GM23338 (cell line): Measurements from ENCODE around the gene ODAPH. TPM values are rescaled to one million over a fixed set of nuclear protein-coding genes. Genes with fewer than 3 reads are reported as not detected.

Source experiments
- ATAC-seq: fragments of 200-7000 bp; cut with Tn5 transposase; 3 replicates; pipeline ENCODE4 v1.9.1; 2020
- DNase-seq: peaks from one replicate; pipeline ENCODE4 v3.0.0-alpha.2; 2015; ENCODE audit warnings: low spot score
- H2AFZ ChIP-seq: fragments of 200-600 bp; sonication (generic); 2 replicates; pipeline ENCODE4 v1.8.0; 2016; ENCODE audit warnings: antibody characterized with exemption, mild to moderate bottlenecking, moderate library complexity
- H3F3A ChIP-seq: fragments of 200-600 bp; sonication (generic); replicated peaks from 2 replicates; pipeline ENCODE4 v1.8.0; 2017; ENCODE audit warnings: antibody characterized with exemption, mixed run types, low read depth
- H3K27ac ChIP-seq: fragments of 200-600 bp; sonication (generic); 2 replicates; pipeline ENCODE4 v1.6.1; 2016; ENCODE audit warnings: low read depth
- H3K27me3 ChIP-seq: fragments of 200-600 bp; sonication (generic); 2 replicates; pipeline ENCODE4 v1.8.0; 2016; ENCODE audit warnings: mild to moderate bottlenecking, mixed run types, moderate library complexity; ENCODE audit not compliant: insufficient read depth
- H3K36me3 ChIP-seq: fragments of 200-600 bp; sonication (generic); 2 replicates; pipeline ENCODE4 v1.8.0; 2016; ENCODE audit warnings: mild to moderate bottlenecking; ENCODE audit not compliant: insufficient read depth
- H3K4me1 ChIP-seq: fragments of 200-600 bp; sonication (generic); 2 replicates; pipeline ENCODE4 v1.8.0; 2016; ENCODE audit warnings: mild to moderate bottlenecking, moderate library complexity; ENCODE audit not compliant: insufficient read depth
- H3K4me2 ChIP-seq: fragments of 200-600 bp; sonication (generic); 2 replicates; pipeline ENCODE4 v1.7.1; 2017; ENCODE audit warnings: mixed run types
- H3K4me3 ChIP-seq: fragments of 200-600 bp; sonication (generic); 2 replicates; pipeline ENCODE4 v1.6.1; 2016; ENCODE audit warnings: mixed run types
- H3K79me2 ChIP-seq: fragments of 200-600 bp; sonication (generic); replicated peaks from 2 replicates; pipeline ENCODE4 v1.8.0; 2017; ENCODE audit warnings: mild to moderate bottlenecking; ENCODE audit not compliant: insufficient read depth
- H3K9me2 ChIP-seq: fragments of 200-600 bp; sonication (generic); 2 replicates; pipeline ENCODE4 v1.8.0; 2017; ENCODE audit not compliant: insufficient read depth
- H4K20me1 ChIP-seq: fragments of 200-600 bp; sonication (generic); replicated peaks from 2 replicates; pipeline ENCODE4 v1.8.0; 2017; ENCODE audit warnings: mild to moderate bottlenecking; ENCODE audit not compliant: insufficient read depth
- H3K27ac Mint-ChIP-seq: 2 replicates; pipeline ENCODE4 v1.8.0; 2020; ENCODE audit warnings: inconsistent platforms, mild to moderate bottlenecking, moderate library complexity, mixed read lengths
- H3K27me3 Mint-ChIP-seq: 3 replicates; pipeline ENCODE4 v1.8.0; 2022; ENCODE audit warnings: low read depth, mild to moderate bottlenecking, moderate library complexity, mixed read lengths, inconsistent platforms; ENCODE audit not compliant: insufficient read depth, poor library complexity
- H3K36me3 Mint-ChIP-seq: 3 replicates; pipeline ENCODE4 v1.8.0; 2021; ENCODE audit warnings: low read depth, mild to moderate bottlenecking, inconsistent platforms, moderate library complexity, mixed read lengths
- H3K4me1 Mint-ChIP-seq: 3 replicates; pipeline ENCODE4 v1.8.0; 2020; ENCODE audit warnings: mild to moderate bottlenecking, inconsistent platforms, mixed read lengths
- H3K4me3 Mint-ChIP-seq: 3 replicates; pipeline ENCODE4 v1.8.0; 2021; ENCODE audit warnings: moderate library complexity, mild to moderate bottlenecking, inconsistent platforms, mixed read lengths
- H3K9me3 Mint-ChIP-seq: 3 replicates; pipeline ENCODE4 v1.8.0; 2020; ENCODE audit warnings: moderate library complexity, mild to moderate bottlenecking, inconsistent platforms, mixed read lengths
- CTCF ChIP-seq, 2 experiments: fragments of 200-600 bp in 1 of 2; sonication (generic) in 1 of 2; conservative IDR thresholded peaks; 2 replicates each; pipeline versions ENCODE4 v1.5.1 to v1.6.1; 2016 to 2017; ENCODE audit warnings: antibody characterized with exemption in 2 of 2, low read depth in 2 of 2, mild to moderate bottlenecking in 2 of 2, moderate library complexity in 1 of 2
- ETS1 ChIP-seq: IDR thresholded peaks from 2 replicates; pipeline ENCODE4 v1.6.1; 2016; ENCODE audit warnings: antibody characterized with exemption
- EZH2 ChIP-seq: fragments of 200-600 bp; sonication (generic); IDR thresholded peaks from one replicate; pipeline ENCODE4 v1.8.0; 2017; ENCODE audit warnings: antibody characterized with exemption, mild to moderate bottlenecking, low read depth; ENCODE audit not compliant: unreplicated experiment
- STAT1 ChIP-seq: IDR thresholded peaks from one replicate; pipeline ENCODE4 v1.6.1; 2016; ENCODE audit warnings: antibody characterized with exemption; ENCODE audit not compliant: unreplicated experiment
- ZNF114 ChIP-seq: fragments of 250-450 bp; sonication (Bioruptor Pico); IDR thresholded peaks from 2 replicates; pipeline ENCODE4 v1.5.0; 2020; ENCODE audit warnings: mild to moderate bottlenecking, moderate library complexity
- ZNF331 ChIP-seq: fragments of 250-450 bp; sonication (Bioruptor Pico); IDR thresholded peaks from 2 replicates; pipeline ENCODE4 v1.5.0; 2020; ENCODE audit warnings: low read depth, mild to moderate bottlenecking, moderate library complexity
- ZNF462 ChIP-seq: fragments of 250-450 bp; sonication (Bioruptor Pico); IDR thresholded peaks from 2 replicates; pipeline ENCODE4 v1.5.0; 2020; ENCODE audit warnings: mild to moderate bottlenecking, moderate library complexity
- polyA plus RNA-seq: library from polyadenylated mRNA; unstranded; fragments of >200 nt; fragmentation: Nextera tagmentation; extraction: Ambion mirVana; gene quantifications from 2 replicates; pipeline ENCODE4 v1.2.1, GENCODE V29; 2016
- total RNA-seq: library from RNA; depleted of rRNA; stranded (reverse); fragments of >200 nt; shearing (Covaris generic); gene quantifications from 2 replicates; pipeline ENCODE4 v1.2.3, GENCODE V29; 2014

ODAPH gene
- total and polyA plus RNA-seq, 2 experiments from 2014 or later, result not detected

- H3K27me3 Mint-ChIP-seq, result peaks cover 7% of the 10 kb centered on the region
- H3K36me3 Mint-ChIP-seq, result peaks cover 33% of the 10 kb centered on the region
- H3K9me2 ChIP-seq, result no peaks in the 10 kb centered on the region
- no peaks in the 10 kb centered on the region for H3F3A ChIP-seq
- H4K20me1 ChIP-seq, result peaks cover 15% of the 10 kb centered on the region; the same call in 1 of the 2 replicates
- H3K4me1 Mint-ChIP-seq, result peaks cover 17% of the 10 kb centered on the region
- TF ChIP-seq STAT1, result no peak
- peaks cover 33% of the 10 kb centered on the region for H3K79me2 ChIP-seq
- H3K27me3 ChIP-seq, result no peaks in the 10 kb centered on the region
- peak overlapping the region; percentile 79 for H3K27ac Mint-ChIP-seq
- no peaks in the 10 kb centered on the region; the same call in 2 of the 3 replicates for H3K9me3 Mint-ChIP-seq
- H3K4me2 ChIP-seq, result peak overlapping the region; percentile 97
- H3K27ac ChIP-seq, result peak overlapping the region; percentile 92
- H3K4me1 ChIP-seq, result peaks cover 38% of the 10 kb centered on the region
- H2AFZ ChIP-seq, result peak overlapping the region; percentile 95
- DNase-seq (no peak), ATAC-seq (no peak)
- H3K4me3 Mint-ChIP-seq, result no peak overlapping the region; the same call in 1 of the 3 replicates
- peak overlapping the region; percentile 87 for H3K4me3 ChIP-seq
- peaks cover 18% of the 10 kb centered on the region; the same call in 1 of the 2 replicates for H3K36me3 ChIP-seq
These were observed 40.8 kb upstream of the ODAPH start for GRCh38 chr4:75514949-75515612.

- Histone ChIP-seq H2AFZ (no peak overlapping the region), H3F3A (no peaks in the 10 kb centered on the region), H3K79me2 (peaks cover 22% of the 10 kb centered on the region), H3K9me2 (no peaks in the 10 kb centered on the region), H3K27me3 (no peaks in the 10 kb centered on the region), H3K36me3 (peaks cover 18% of the 10 kb centered on the region; the same call in 1 of the 2 replicates), H4K20me1 (peaks cover 6% of the 10 kb centered on the region; the same call in 1 of the 2 replicates), H3K4me3 (no peak overlapping the region), H3K27ac (no peak overlapping the region), H3K4me1 (peaks cover 32% of the 10 kb centered on the region), H3K4me2 (no peak overlapping the region)
- no peak overlapping the region for H3K27ac Mint-ChIP-seq
- ATAC-seq (no peak), DNase-seq (no peak)
- peaks cover 9% of the 10 kb centered on the region for H3K4me1 Mint-ChIP-seq
- no peak overlapping the region for H3K4me3 Mint-ChIP-seq
- peaks cover 7% of the 10 kb centered on the region for H3K27me3 Mint-ChIP-seq
- H3K9me3 Mint-ChIP-seq, result no peaks in the 10 kb centered on the region; the same call in 2 of the 3 replicates
- peaks cover 31% of the 10 kb centered on the region for H3K36me3 Mint-ChIP-seq
- TF ChIP-seq ZNF462 (CRISPR knock-in tag) (no peak), ZNF331 (no peak), ZNF114 (CRISPR knock-in tag) (no peak), ETS1 (no peak), CTCF (conservative IDR thresholded peaks at IDR 0.05; ENCODE audit: low read depth in 2 of 2) (no peak), EZH2 (no peak), STAT1 (no peak)
These were observed 39.7 kb upstream of the ODAPH start for GRCh38 chr4:75516144-75516543.
